ENCODE data around the gene NPAS3. TPM values are rescaled to one million over a fixed set of nuclear protein-coding genes. Genes with fewer than 3 reads are reported as not detected.
A peak's percentile ranks its signal among the peaks of the same experiment; 100 is the strongest.

The NPAS3 gene
- polyA plus RNA-seq, 4 donors = 0.30 to 0.81 (median 0.62) TPM; not detected in 1

DNA sequence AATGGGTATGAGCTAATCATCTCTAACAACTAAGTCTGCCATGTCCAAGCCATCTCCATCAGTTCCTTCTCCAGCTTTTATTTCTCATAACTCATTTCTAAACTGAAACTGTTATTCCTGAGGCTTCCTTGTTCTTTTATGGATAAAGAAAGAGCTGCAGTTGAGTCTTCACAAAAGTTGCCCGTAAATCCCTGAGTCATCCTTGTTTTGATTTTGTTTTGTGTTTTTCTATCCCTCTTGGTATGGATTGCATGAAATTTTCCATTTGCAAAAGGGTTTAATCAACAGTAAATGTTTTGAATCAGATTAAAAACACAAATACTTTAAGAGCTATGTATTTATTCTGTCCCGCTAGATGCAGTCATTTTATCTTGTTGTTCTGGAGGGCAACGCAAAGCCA lies 721.6 kb downstream of the NPAS3 start:
- Histone ChIP-seq H3K27me3 (ENCODE audit: control insufficient read depth in 3 of 3, insufficient read depth in 3 of 3, low read length in 3 of 3) (no peaks in the 10 kb centered on the region), H3K36me3 (ENCODE audit: control insufficient read depth in 3 of 3, insufficient read depth in 2 of 3, low read depth in 1 of 3, low read length in 3 of 3) (no peaks in the 10 kb centered on the region), H3K4me3 (ENCODE audit: low read depth in 1 of 3, low read length in 3 of 3) (no peak overlapping the region), H3K4me1 (ENCODE audit: control insufficient read depth in 3 of 3, insufficient read depth in 2 of 3, low read depth in 1 of 3, low read length in 2 of 3) (no peaks in the 10 kb centered on the region), H3K27ac (ENCODE audit: low read depth in 1 of 3, low read length in 2 of 3) (no peak overlapping the region), H3K9me3 (ENCODE audit: control insufficient read depth in 2 of 2, insufficient read depth in 1 of 2, low read depth in 1 of 2, low read length in 1 of 2) (no peaks in the 10 kb centered on the region)
- FAIRE-seq (no peak), DNase-seq (no peak)
- whole genome bisulfite sequencing, 3 donors = 81 to 90% (median 84%) methylated on average over 3 of the region's 3 CpGs

GRCh38 chr14:33661101-33661500 lies 722.4 kb downstream of the NPAS3 start:
- H3K9me3 ChIP-seq (ENCODE audit: control insufficient read depth in 2 of 2, insufficient read depth in 1 of 2, low read depth in 1 of 2, low read length in 1 of 2) = no peaks in the 10 kb centered on the region
- WGBS, 3 donors = 88 to 92% (median 91%) methylated on average over 3 of the region's 3 CpGs
- no peaks in the 10 kb centered on the region for H3K4me1 ChIP-seq (ENCODE audit: control insufficient read depth in 3 of 3, insufficient read depth in 2 of 3, low read depth in 1 of 3, low read length in 2 of 3)
- H3K36me3 ChIP-seq (ENCODE audit: control insufficient read depth in 3 of 3, insufficient read depth in 2 of 3, low read depth in 1 of 3, low read length in 3 of 3) = no peaks in the 10 kb centered on the region
- H3K4me3 ChIP-seq (ENCODE audit: low read depth in 1 of 3, low read length in 3 of 3) = no peak overlapping the region
- no peak for FAIRE-seq
- H3K27ac ChIP-seq (ENCODE audit: low read depth in 1 of 3, low read length in 2 of 3) = no peak overlapping the region
- no peaks in the 10 kb centered on the region for H3K27me3 ChIP-seq (ENCODE audit: control insufficient read depth in 3 of 3, insufficient read depth in 3 of 3, low read length in 3 of 3)
- DNase-seq = no peak

DNA sequence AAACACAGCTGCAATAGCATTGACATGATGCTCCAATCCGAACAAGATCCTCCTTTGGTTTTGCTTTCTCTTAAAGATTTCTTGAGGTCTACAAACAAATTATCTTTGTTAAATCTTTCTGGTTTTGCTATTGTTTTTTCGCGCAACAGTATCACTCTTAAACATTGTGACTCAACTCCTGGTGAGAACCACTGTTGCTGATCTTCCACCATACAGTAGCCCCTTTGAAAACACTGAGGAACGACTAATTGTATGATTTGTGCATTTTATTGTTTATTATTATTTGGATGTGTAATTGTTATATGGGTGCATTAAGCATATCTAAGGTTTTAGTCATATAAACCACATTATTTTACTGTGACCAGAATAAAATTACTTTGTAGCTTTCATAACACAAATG lies 729.4 kb downstream of the NPAS3 start:
- no peaks in the 10 kb centered on the region for H3K36me3 ChIP-seq (ENCODE audit: control insufficient read depth in 3 of 3, insufficient read depth in 2 of 3, low read depth in 1 of 3, low read length in 3 of 3)
- FAIRE-seq (no peak), DNase-seq (no peak)
- no peak overlapping the region for H3K4me3 ChIP-seq (ENCODE audit: low read depth in 1 of 3, low read length in 3 of 3)
- H3K27ac ChIP-seq (ENCODE audit: low read depth in 1 of 3, low read length in 2 of 3) = no peak overlapping the region
- 76 to 89% (median 87%) methylated on average over 4 of the region's 4 CpGs for WGBS, 3 donors
- no peaks in the 10 kb centered on the region for H3K27me3 ChIP-seq (ENCODE audit: control insufficient read depth in 3 of 3, insufficient read depth in 3 of 3, low read length in 3 of 3)
- no peaks in the 10 kb centered on the region for H3K9me3 ChIP-seq (ENCODE audit: control insufficient read depth in 2 of 2, insufficient read depth in 1 of 2, low read depth in 1 of 2, low read length in 1 of 2)
- H3K4me1 ChIP-seq (ENCODE audit: control insufficient read depth in 3 of 3, insufficient read depth in 2 of 3, low read depth in 1 of 3, low read length in 2 of 3) = peaks cover 0 to 9% (median 4%) of the 10 kb centered on the region in 3 donors

GRCh38 chr14:33669111-33669510 lies 730.4 kb downstream of the NPAS3 start:
- DNase-seq = no peak
- WGBS, 3 donors = 67 to 83% (median 77%) methylated on average over 2 of the region's 2 CpGs
- no peaks in the 10 kb centered on the region for H3K36me3 ChIP-seq (ENCODE audit: control insufficient read depth in 3 of 3, insufficient read depth in 2 of 3, low read depth in 1 of 3, low read length in 3 of 3)

DNA sequence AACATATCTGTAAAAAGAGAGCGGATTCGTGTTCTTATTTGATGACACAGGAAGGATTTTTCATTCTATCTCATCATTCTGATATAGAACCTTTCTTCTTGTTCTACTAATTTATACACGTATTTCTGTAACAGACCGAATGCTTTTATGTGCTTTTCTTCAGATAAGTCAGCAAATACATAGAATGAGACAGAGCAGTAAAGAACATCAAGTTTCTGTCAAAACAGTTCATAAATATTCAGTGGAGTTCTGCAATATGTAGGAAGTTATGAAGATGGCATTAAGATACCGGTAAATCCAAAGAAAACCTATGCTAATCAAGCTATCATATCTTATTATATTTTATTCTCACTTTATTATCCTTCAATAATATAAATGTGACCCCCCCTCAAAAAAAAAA lies 731.6 kb downstream of the NPAS3 start:
- Histone ChIP-seq H3K27me3 (ENCODE audit: control insufficient read depth in 3 of 3, insufficient read depth in 3 of 3, low read length in 3 of 3) (no peaks in the 10 kb centered on the region), H3K27ac (ENCODE audit: low read depth in 1 of 3, low read length in 2 of 3) (no peak overlapping the region), H3K4me1 (ENCODE audit: control insufficient read depth in 3 of 3, insufficient read depth in 2 of 3, low read depth in 1 of 3, low read length in 2 of 3) (peaks cover 0 to 9% (median 4%) of the 10 kb centered on the region in 3 donors), H3K9me3 (ENCODE audit: control insufficient read depth in 2 of 2, insufficient read depth in 1 of 2, low read depth in 1 of 2, low read length in 1 of 2) (no peaks in the 10 kb centered on the region), H3K4me3 (ENCODE audit: low read depth in 1 of 3, low read length in 3 of 3) (no peak overlapping the region), H3K36me3 (ENCODE audit: control insufficient read depth in 3 of 3, insufficient read depth in 2 of 3, low read depth in 1 of 3, low read length in 3 of 3) (no peaks in the 10 kb centered on the region)
- FAIRE-seq = no peak
- 85 to 95% (median 88%) methylated on average over 5 of the region's 5 CpGs for WGBS, 3 donors
- DNase-seq = no peak

More at GRCh38 chr14:33669111-33669510, 730.4 kb downstream of the NPAS3 start:
- Histone ChIP-seq H3K4me3 (ENCODE audit: low read depth in 1 of 3, low read length in 3 of 3) (no peak overlapping the region), H3K27me3 (ENCODE audit: control insufficient read depth in 3 of 3, insufficient read depth in 3 of 3, low read length in 3 of 3) (no peaks in the 10 kb centered on the region), H3K9me3 (ENCODE audit: control insufficient read depth in 2 of 2, insufficient read depth in 1 of 2, low read depth in 1 of 2, low read length in 1 of 2) (no peaks in the 10 kb centered on the region), H3K4me1 (ENCODE audit: control insufficient read depth in 3 of 3, insufficient read depth in 2 of 3, low read depth in 1 of 3, low read length in 2 of 3) (peaks cover 0 to 9% (median 4%) of the 10 kb centered on the region in 3 donors), H3K27ac (ENCODE audit: low read depth in 1 of 3, low read length in 2 of 3) (no peak overlapping the region)
- no peak for FAIRE-seq

- Histone ChIP-seq H3K36me3 (ENCODE audit: control insufficient read depth in 3 of 3, insufficient read depth in 2 of 3, low read depth in 1 of 3, low read length in 3 of 3) (no peaks in the 10 kb centered on the region), H3K27ac (ENCODE audit: low read depth in 1 of 3, low read length in 2 of 3) (peak overlapping the region in 1 of 3 donors; percentile 58), H3K4me1 (ENCODE audit: control insufficient read depth in 3 of 3, insufficient read depth in 2 of 3, low read depth in 1 of 3, low read length in 2 of 3) (peaks cover 0 to 9% (median 4%) of the 10 kb centered on the region in 3 donors), H3K4me3 (ENCODE audit: low read depth in 1 of 3, low read length in 3 of 3) (no peak overlapping the region), H3K27me3 (ENCODE audit: control insufficient read depth in 3 of 3, insufficient read depth in 3 of 3, low read length in 3 of 3) (no peaks in the 10 kb centered on the region), H3K9me3 (ENCODE audit: control insufficient read depth in 2 of 2, insufficient read depth in 1 of 2, low read depth in 1 of 2, low read length in 1 of 2) (no peaks in the 10 kb centered on the region)
- FAIRE-seq (no peak), DNase-seq (peak; percentile 49 to 62)
- 3 to 46% (median 21%) methylated on average over 1 of the region's 1 CpG for WGBS, 3 donors
These were observed 732.9 kb downstream of the NPAS3 start for GRCh38 chr14:33671556-33671955.

DNA sequence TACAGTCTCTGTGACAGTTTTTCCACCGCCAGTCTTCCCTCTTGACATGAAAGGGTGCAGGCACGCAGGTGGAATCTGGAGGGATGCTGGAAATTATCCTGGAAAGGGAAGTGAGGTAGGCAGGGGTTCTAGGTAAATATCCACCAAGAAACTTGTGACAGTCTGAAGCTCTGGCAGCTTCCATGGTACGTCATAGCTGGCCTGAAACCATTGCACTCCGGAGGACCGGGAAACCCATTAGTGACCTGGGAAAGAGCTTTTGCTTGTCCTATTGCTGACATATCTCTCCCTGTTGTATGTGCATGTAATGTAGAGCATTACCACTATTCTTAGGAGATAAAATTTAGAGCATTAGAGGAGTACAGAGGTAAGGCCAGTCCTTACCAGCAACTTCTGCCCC lies 736.2 kb downstream of the NPAS3 start:
- H3K27me3 ChIP-seq (ENCODE audit: control insufficient read depth in 3 of 3, insufficient read depth in 3 of 3, low read length in 3 of 3) = no peaks in the 10 kb centered on the region
- no peak for FAIRE-seq
- WGBS, 3 donors = 90 to 93% (median 93%) methylated on average over 5 of the region's 5 CpGs
- H3K27ac ChIP-seq (ENCODE audit: low read depth in 1 of 3, low read length in 2 of 3) = no peak overlapping the region
- DNase-seq = no peak
- H3K9me3 ChIP-seq (ENCODE audit: control insufficient read depth in 2 of 2, insufficient read depth in 1 of 2, low read depth in 1 of 2, low read length in 1 of 2) = no peaks in the 10 kb centered on the region
- H3K36me3 ChIP-seq (ENCODE audit: control insufficient read depth in 3 of 3, insufficient read depth in 2 of 3, low read depth in 1 of 3, low read length in 3 of 3) = no peaks in the 10 kb centered on the region
- peaks cover 0 to 9% (median 4%) of the 10 kb centered on the region in 3 donors for H3K4me1 ChIP-seq (ENCODE audit: control insufficient read depth in 3 of 3, insufficient read depth in 2 of 3, low read depth in 1 of 3, low read length in 2 of 3)
- H3K4me3 ChIP-seq (ENCODE audit: low read depth in 1 of 3, low read length in 3 of 3) = no peak overlapping the region

GRCh38 chr14:33675415-33676130 lies 736.9 kb downstream of the NPAS3 start:
- H3K4me3 ChIP-seq (ENCODE audit: low read depth in 1 of 3, low read length in 3 of 3) = no peak overlapping the region
- FAIRE-seq = no peak
- no peaks in the 10 kb centered on the region for H3K36me3 ChIP-seq (ENCODE audit: control insufficient read depth in 3 of 3, insufficient read depth in 2 of 3, low read depth in 1 of 3, low read length in 3 of 3)
- H3K9me3 ChIP-seq (ENCODE audit: control insufficient read depth in 2 of 2, insufficient read depth in 1 of 2, low read depth in 1 of 2, low read length in 1 of 2) = no peaks in the 10 kb centered on the region
- peaks cover 0 to 9% (median 4%) of the 10 kb centered on the region in 3 donors for H3K4me1 ChIP-seq (ENCODE audit: control insufficient read depth in 3 of 3, insufficient read depth in 2 of 3, low read depth in 1 of 3, low read length in 2 of 3)
- 81 to 87% (median 85%) methylated on average over 5 of the region's 5 CpGs for WGBS, 3 donors
- no peak overlapping the region for H3K27ac ChIP-seq (ENCODE audit: low read depth in 1 of 3, low read length in 2 of 3)
- DNase-seq = no peak
- no peaks in the 10 kb centered on the region for H3K27me3 ChIP-seq (ENCODE audit: control insufficient read depth in 3 of 3, insufficient read depth in 3 of 3, low read length in 3 of 3)

DNA sequence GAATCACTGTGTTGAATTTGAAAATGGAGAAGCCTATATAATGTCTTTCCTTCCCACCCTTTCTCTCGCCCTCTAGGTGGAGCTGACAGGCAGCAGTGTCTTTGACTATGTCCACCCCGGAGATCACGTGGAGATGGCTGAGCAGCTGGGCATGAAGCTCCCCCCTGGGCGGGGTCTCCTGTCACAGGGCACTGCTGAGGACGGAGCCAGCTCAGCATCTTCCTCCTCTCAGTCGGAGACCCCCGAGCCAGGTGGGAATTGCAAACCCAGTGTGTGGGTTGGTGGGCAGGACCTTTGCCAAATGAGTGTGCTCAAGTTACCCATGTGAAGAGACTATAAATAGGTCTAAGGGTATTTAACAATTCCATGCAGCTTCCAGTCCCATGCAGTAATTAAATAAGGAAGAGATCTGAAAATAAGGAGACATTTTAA lies 737.5 kb downstream of the NPAS3 start:
- no peaks in the 10 kb centered on the region for H3K9me3 ChIP-seq (ENCODE audit: control insufficient read depth in 2 of 2, insufficient read depth in 1 of 2, low read depth in 1 of 2, low read length in 1 of 2)
- H3K4me3 ChIP-seq (ENCODE audit: low read depth in 1 of 3, low read length in 3 of 3) = no peak overlapping the region
- H3K27me3 ChIP-seq (ENCODE audit: control insufficient read depth in 3 of 3, insufficient read depth in 3 of 3, low read length in 3 of 3) = no peaks in the 10 kb centered on the region
- 43 to 49% (median 47%) methylated on average over 7 of the region's 7 CpGs for WGBS, 3 donors
- FAIRE-seq = no peak
- DNase-seq = peak; percentile 17 to 45
- no peaks in the 10 kb centered on the region for H3K36me3 ChIP-seq (ENCODE audit: control insufficient read depth in 3 of 3, insufficient read depth in 2 of 3, low read depth in 1 of 3, low read length in 3 of 3)
- peaks cover 0 to 6% (median 3%) of the 10 kb centered on the region in 3 donors for H3K4me1 ChIP-seq (ENCODE audit: control insufficient read depth in 3 of 3, insufficient read depth in 2 of 3, low read depth in 1 of 3, low read length in 2 of 3)
- no peak overlapping the region for H3K27ac ChIP-seq (ENCODE audit: low read depth in 1 of 3, low read length in 2 of 3)
